SU-DHL-6 (cell line): ENCODE results near the gene SRRM2.

ENCODE experiments used
- EZH2phosphoT487 ChIP-seq: fragments of 200-600 bp; sonication (generic), shearing (Covaris generic); conservative IDR thresholded peaks from 2 replicates; pipeline ENCODE4 v1.6.1; 2018; ENCODE audit warnings: mild to moderate bottlenecking, antibody characterized with exemption, low read length, moderate library complexity, mixed read lengths
- TF ChIP-seq, protein P1 (sequence below): fragments of 200-600 bp; sonication (generic); IDR thresholded peaks from one replicate; pipeline ENCODE4 v1.5.1; 2017; ENCODE audit warnings: antibody characterized with exemption, mild to moderate bottlenecking, low read length, moderate library complexity; ENCODE audit not compliant: insufficient read depth, poor library complexity, severe bottlenecking

DNA sequence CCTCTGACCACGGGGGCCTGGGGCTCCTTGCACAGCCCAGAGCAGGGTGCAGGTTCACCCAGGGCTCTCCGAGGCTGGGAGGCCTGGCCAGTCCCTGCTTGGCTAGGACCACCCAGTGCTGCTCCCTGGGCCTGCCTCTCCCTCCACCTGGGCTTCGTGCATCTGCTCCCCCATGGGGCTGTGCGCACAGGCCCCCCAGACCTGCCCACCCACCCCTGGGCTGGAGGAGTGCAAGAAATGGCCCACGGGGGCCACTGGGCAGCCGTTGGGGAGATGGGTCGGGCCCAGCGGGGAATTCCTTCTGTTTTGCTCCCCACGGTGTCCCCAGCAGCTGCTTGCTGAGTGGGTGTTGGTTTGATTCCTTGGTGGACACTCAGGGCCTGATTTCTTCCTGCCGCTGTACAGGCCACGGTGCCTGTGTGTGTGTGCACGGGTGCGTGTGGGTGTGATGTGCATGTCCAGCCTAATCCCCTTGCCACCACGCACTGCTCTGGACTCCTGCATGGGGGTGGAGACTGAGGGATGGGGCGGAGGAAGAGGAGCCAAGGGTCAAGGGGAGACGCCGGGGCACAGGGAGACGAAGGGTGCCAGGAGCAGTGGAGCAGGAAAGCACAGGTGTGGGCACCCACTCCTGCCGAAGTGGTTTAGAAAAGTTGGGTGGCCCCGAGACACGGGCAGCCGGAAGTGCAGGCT is 40.9 kb upstream of the SRRM2 start:
- TF ChIP-seq, protein P1, sequence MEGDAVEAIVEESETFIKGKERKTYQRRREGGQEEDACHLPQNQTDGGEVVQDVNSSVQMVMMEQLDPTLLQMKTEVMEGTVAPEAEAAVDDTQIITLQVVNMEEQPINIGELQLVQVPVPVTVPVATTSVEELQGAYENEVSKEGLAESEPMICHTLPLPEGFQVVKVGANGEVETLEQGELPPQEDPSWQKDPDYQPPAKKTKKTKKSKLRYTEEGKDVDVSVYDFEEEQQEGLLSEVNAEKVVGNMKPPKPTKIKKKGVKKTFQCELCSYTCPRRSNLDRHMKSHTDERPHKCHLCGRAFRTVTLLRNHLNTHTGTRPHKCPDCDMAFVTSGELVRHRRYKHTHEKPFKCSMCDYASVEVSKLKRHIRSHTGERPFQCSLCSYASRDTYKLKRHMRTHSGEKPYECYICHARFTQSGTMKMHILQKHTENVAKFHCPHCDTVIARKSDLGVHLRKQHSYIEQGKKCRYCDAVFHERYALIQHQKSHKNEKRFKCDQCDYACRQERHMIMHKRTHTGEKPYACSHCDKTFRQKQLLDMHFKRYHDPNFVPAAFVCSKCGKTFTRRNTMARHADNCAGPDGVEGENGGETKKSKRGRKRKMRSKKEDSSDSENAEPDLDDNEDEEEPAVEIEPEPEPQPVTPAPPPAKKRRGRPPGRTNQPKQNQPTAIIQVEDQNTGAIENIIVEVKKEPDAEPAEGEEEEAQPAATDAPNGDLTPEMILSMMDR, result no peak
- no peak for TF ChIP-seq EZH2phosphoT487
